IPS DF 6.9 (cell line): Measurements from ENCODE around the gene DDC.

Source experiments
- DNase-seq: peaks from one replicate; pipeline ENCODE4 v3.0.0-alpha.2; 2013; ENCODE audit warnings: low read depth, low spot score
- H3K27ac ChIP-seq: one replicate; pipeline ENCODE4 v1.5.1; 2013; ENCODE audit warnings: low read length, control low read depth
- H3K27me3 ChIP-seq: 2 replicates; pipeline ENCODE4 v1.6.1; 2013; ENCODE audit warnings: mild to moderate bottlenecking, low read length; ENCODE audit not compliant: control insufficient read depth, insufficient read depth
- H3K36me3 ChIP-seq: 2 replicates; pipeline ENCODE4 v1.6.1; 2013; ENCODE audit warnings: low read length; ENCODE audit not compliant: control insufficient read depth, insufficient read depth
- H3K4me1 ChIP-seq: 2 replicates; pipeline ENCODE4 v1.6.1; 2013; ENCODE audit warnings: low read length; ENCODE audit not compliant: control insufficient read depth, insufficient read depth
- H3K4me3 ChIP-seq: 2 replicates; pipeline ENCODE4 v1.5.1; 2013; ENCODE audit warnings: mild to moderate bottlenecking, low read length
- H3K9me3 ChIP-seq: 2 replicates; pipeline ENCODE4 v1.6.1; 2013; ENCODE audit warnings: low read length, inconsistent platforms; ENCODE audit not compliant: control insufficient read depth, insufficient read depth
- WGBS: extraction: QIAGEN DNeasy Blood & Tissue Kit; methylation state at CpG from one replicate; pipeline ENCODE4 v1.1.7; 2013; ENCODE audit warnings: mixed read lengths, missing lambda C conversion rate; ENCODE audit not compliant: insufficient read length, insufficient coverage; 5-methylcytosine and 5-hydroxymethylcytosine counted together

DDC gene

GRCh38 chr7:50504646-50505546 is 60.3 kb downstream of the DDC start:
- no peaks in the 10 kb centered on the region for H3K9me3 ChIP-seq
- no peaks in the 10 kb centered on the region for H3K27me3 ChIP-seq
- DNase-seq = no peak
- no peaks in the 10 kb centered on the region for H3K36me3 ChIP-seq
- H3K4me1 ChIP-seq = no peaks in the 10 kb centered on the region
- H3K27ac ChIP-seq = no peak overlapping the region
- no peak overlapping the region for H3K4me3 ChIP-seq
- WGBS = no CpG with 5 or more reads among the region's 12 CpGs

GRCh38 chr7:50502947-50503346 is 62.3 kb downstream of the DDC start:
- no CpG with 5 or more reads among the region's 5 CpGs for WGBS
- Histone ChIP-seq H3K27ac (no peak overlapping the region), H3K36me3 (no peaks in the 10 kb centered on the region), H3K4me3 (no peak overlapping the region), H3K27me3 (no peaks in the 10 kb centered on the region), H3K4me1 (no peaks in the 10 kb centered on the region), H3K9me3 (no peaks in the 10 kb centered on the region)
- no peak for DNase-seq

GRCh38 chr7:50502001-50502684 is 63.1 kb downstream of the DDC start:
- no peaks in the 10 kb centered on the region for H3K27me3 ChIP-seq
- no peak overlapping the region for H3K4me3 ChIP-seq
- H3K36me3 ChIP-seq = no peaks in the 10 kb centered on the region
- no CpG with 5 or more reads among the region's 8 CpGs for WGBS
- DNase-seq = no peak
- H3K27ac ChIP-seq = no peak overlapping the region
- no peaks in the 10 kb centered on the region for H3K4me1 ChIP-seq
- no peaks in the 10 kb centered on the region for H3K9me3 ChIP-seq

- no CpG with 5 or more reads among the region's 6 CpGs for WGBS
- H3K36me3 ChIP-seq = no peaks in the 10 kb centered on the region
These were observed 66.1 kb downstream of the DDC start for GRCh38 chr7:50499092-50499491.

GRCh38 chr7:50497968-50498367 is 67.2 kb downstream of the DDC start:
- Histone ChIP-seq H3K9me3 (no peaks in the 10 kb centered on the region), H3K27ac (no peak overlapping the region), H3K4me1 (no peaks in the 10 kb centered on the region), H3K36me3 (no peaks in the 10 kb centered on the region), H3K27me3 (no peaks in the 10 kb centered on the region), H3K4me3 (no peak overlapping the region)
- DNase-seq = no peak
- WGBS = no CpG with 5 or more reads among the region's 5 CpGs

More at GRCh38 chr7:50499092-50499491, 66.1 kb downstream of the DDC start:
- no peak for DNase-seq
- Histone ChIP-seq H3K9me3 (no peaks in the 10 kb centered on the region), H3K27me3 (no peaks in the 10 kb centered on the region), H3K27ac (no peak overlapping the region), H3K4me3 (no peak overlapping the region), H3K4me1 (no peaks in the 10 kb centered on the region)

GRCh38 chr7:50497068-50497642 is 68.0 kb downstream of the DDC start:
- DNase-seq = no peak
- Histone ChIP-seq H3K27me3 (no peaks in the 10 kb centered on the region), H3K4me1 (no peaks in the 10 kb centered on the region), H3K36me3 (no peaks in the 10 kb centered on the region), H3K9me3 (no peaks in the 10 kb centered on the region), H3K27ac (no peak overlapping the region), H3K4me3 (no peak overlapping the region)
- WGBS = no CpG with 5 or more reads among the region's 8 CpGs

- H3K27ac ChIP-seq = no peak overlapping the region
- WGBS = no CpG with 5 or more reads among the region's 6 CpGs
- no peaks in the 10 kb centered on the region for H3K4me1 ChIP-seq
- H3K36me3 ChIP-seq = no peaks in the 10 kb centered on the region
- no peak for DNase-seq
- no peaks in the 10 kb centered on the region for H3K27me3 ChIP-seq
- no peaks in the 10 kb centered on the region for H3K9me3 ChIP-seq
- no peak overlapping the region for H3K4me3 ChIP-seq
These were observed 68.6 kb downstream of the DDC start for GRCh38 chr7:50496569-50496968.

- Histone ChIP-seq H3K27ac (no peak overlapping the region), H3K9me3 (no peaks in the 10 kb centered on the region), H3K4me3 (no peak overlapping the region), H3K4me1 (no peaks in the 10 kb centered on the region), H3K36me3 (no peaks in the 10 kb centered on the region), H3K27me3 (no peaks in the 10 kb centered on the region)
- WGBS = no CpG with 5 or more reads among the region's 3 CpGs
- DNase-seq = no peak
These were observed 69.5 kb downstream of the DDC start for GRCh38 chr7:50495746-50496145.

GRCh38 chr7:50492770-50493519 is 72.3 kb downstream of the DDC start:
- no peak for DNase-seq
- no CpG with 5 or more reads among the region's 30 CpGs for WGBS
- no peak overlapping the region for H3K27ac ChIP-seq

GRCh38 chr7:50491943-50492342 is 73.3 kb downstream of the DDC start:
- DNase-seq = no peak
- no peaks in the 10 kb centered on the region for H3K27me3 ChIP-seq
- no peaks in the 10 kb centered on the region for H3K36me3 ChIP-seq
- H3K27ac ChIP-seq = no peak overlapping the region
- no peaks in the 10 kb centered on the region for H3K4me1 ChIP-seq
- no CpG with 5 or more reads among the region's 1 CpG for WGBS
- no peak overlapping the region for H3K4me3 ChIP-seq
- no peaks in the 10 kb centered on the region; the same call in 1 of the 2 replicates for H3K9me3 ChIP-seq

More at GRCh38 chr7:50492770-50493519, 72.3 kb downstream of the DDC start:
- no peaks in the 10 kb centered on the region for H3K4me1 ChIP-seq
- no peak overlapping the region for H3K4me3 ChIP-seq
- no peaks in the 10 kb centered on the region for H3K27me3 ChIP-seq
- no peaks in the 10 kb centered on the region; the same call in 1 of the 2 replicates for H3K9me3 ChIP-seq
- no peaks in the 10 kb centered on the region for H3K36me3 ChIP-seq
